ENCODE results near the gene GSTM2. TPM values are rescaled to one million over a fixed set of nuclear protein-coding genes. Genes with fewer than 3 reads are reported as not detected.

Gene GSTM2
- total RNA-seq, 1 experiment from 2014 or later, result 5.9 TPM

- Histone ChIP-seq H2AFZ (ENCODE audit: low read depth, low read length, poor library complexity, severe bottlenecking) (no peak overlapping the region), H3K9me2 (ENCODE audit: insufficient read depth) (no peaks in the 10 kb centered on the region), H3K79me2 (ENCODE audit: insufficient read depth, low read length) (no peaks in the 10 kb centered on the region), H3K27ac (ENCODE audit: low read depth, low read length) (no peak overlapping the region), H3K9me3 (ENCODE audit: control insufficient read depth in 1 of 2, insufficient read depth in 1 of 2, low read depth in 1 of 2, low read length in 2 of 2) (no peaks in the 10 kb centered on the region), H3K4me2 (ENCODE audit: low read length) (no peak overlapping the region), H3K4me3 (replicated peaks in 1 of 2; ENCODE audit: low read depth in 1 of 2, low read length in 2 of 2) (no peak overlapping the region), H3K9ac (ENCODE audit: low read length) (no peak overlapping the region), H3K27me3 (ENCODE audit: insufficient read depth, low read length) (no peaks in the 10 kb centered on the region), H4K20me1 (ENCODE audit: insufficient read depth) (no peaks in the 10 kb centered on the region), H3K36me3 (ENCODE audit: control insufficient read depth in 1 of 2, insufficient read depth in 2 of 2, low read length in 2 of 2) (peaks cover 6 to 20% of the 10 kb centered on the region in 2 experiments; a peak in 3 of 4 replicates), H3K4me1 (ENCODE audit: control insufficient read depth in 1 of 2, insufficient read depth in 2 of 2, low read length in 2 of 2) (peaks cover 10 to 19% of the 10 kb centered on the region in 2 experiments)
- ATAC-seq, result no peak
- no TSS peak for BruUV-seq (replicated peaks)
- ChIA-PET CTCF (interaction anchor here (1.3 to 4.1 kb wide), 4 partner anchors 8 to 353 kb away, joined by 8 to 35 read pairs (median 18); partner anchors contain the start of genes AHCYL1 and GNAI3), RAD21 (ENCODE audit: low non-redundant PET in 1 of 2, low total read pairs in 2 of 2, uncharacterized antibody in 2 of 2, unreplicated experiment in 2 of 2) (interaction anchor here in 1 of 2 experiments (0.9 kb wide), 1 partner anchor 8 kb away, joined by 4 read pairs; no protein-coding TSS in a partner anchor), POLR2A (no interaction called here)
- intact Hi-C loops (cut with micrococcal nuclease), result no loop called here
- DNase-seq (ENCODE audit: low read depth, low spot score), result no peak
- TF ChIP-seq ZNF274 (IDR thresholded peaks at IDR 0.05; ENCODE audit: low read depth, low read length), result no peak
Measured at GRCh38 chr1:109631513-109632505, 36.0 kb upstream of the GSTM2 start.

- no TSS peak for BruUV-seq (replicated peaks)
- intact Hi-C loops (cut with micrococcal nuclease), result no loop called here
- CTCF ChIA-PET, result interaction anchor here (4.1 kb wide), 1 partner anchor 7 kb away, joined by 35 read pairs; no protein-coding TSS in a partner anchor
- POLR2A ChIA-PET, result no interaction called here
- TF ChIP-seq ZNF274 (IDR thresholded peaks at IDR 0.05; ENCODE audit: low read depth, low read length), result no peak
- no peak for TF ChIP-seq EGR1 (IDR thresholded peaks at IDR 0.05; ENCODE audit: low read depth)
- TF ChIP-seq ZFX (IDR thresholded peaks at IDR 0.05), result no peak
- no peak for TF ChIP-seq FOSL1 (IDR thresholded peaks at IDR 0.05; ENCODE audit: low read depth)
- no peak for TF ChIP-seq ELF1 (IDR thresholded peaks at IDR 0.05; ENCODE audit: borderline replicate concordance, low read depth)
- TF ChIP-seq CBX3 (IDR thresholded peaks at IDR 0.05; ENCODE audit: low read depth), result no peak
- Histone ChIP-seq H4K20me1 (ENCODE audit: insufficient read depth) (no peaks in the 10 kb centered on the region), H3K27ac (ENCODE audit: low read depth, low read length) (no peak overlapping the region), H2AFZ (ENCODE audit: low read depth, low read length, poor library complexity, severe bottlenecking) (no peak overlapping the region), H3K36me3 (ENCODE audit: control insufficient read depth in 1 of 2, insufficient read depth in 2 of 2, low read length in 2 of 2) (peaks cover 6 to 20% of the 10 kb centered on the region in 2 experiments; a peak in 3 of 4 replicates), H3K4me1 (ENCODE audit: control insufficient read depth in 1 of 2, insufficient read depth in 2 of 2, low read length in 2 of 2) (peaks cover 12 to 22% of the 10 kb centered on the region in 2 experiments), H3K9me3 (ENCODE audit: control insufficient read depth in 1 of 2, insufficient read depth in 1 of 2, low read depth in 1 of 2, low read length in 2 of 2) (no peaks in the 10 kb centered on the region), H3K27me3 (ENCODE audit: insufficient read depth, low read length) (no peaks in the 10 kb centered on the region), H3K4me3 (replicated peaks in 1 of 2; ENCODE audit: low read depth in 1 of 2, low read length in 2 of 2) (no peak overlapping the region), H3K4me2 (ENCODE audit: low read length) (no peak overlapping the region), H3K9me2 (ENCODE audit: insufficient read depth) (no peaks in the 10 kb centered on the region), H3K79me2 (ENCODE audit: insufficient read depth, low read length) (no peaks in the 10 kb centered on the region), H3K9ac (ENCODE audit: low read length) (no peak overlapping the region)
- DNase-seq (ENCODE audit: low read depth, low spot score), result no peak
- RAD21 ChIA-PET (ENCODE audit: low non-redundant PET in 1 of 2, low total read pairs in 2 of 2, uncharacterized antibody in 2 of 2, unreplicated experiment in 2 of 2), result no interaction called here
- ATAC-seq, result no peak
Measured at GRCh38 chr1:109632671-109633346, 35.0 kb upstream of the GSTM2 start.
